Peyer's patch (tissue), 4 donors: ENCODE measurements around the gene CXorf58. TPM values are rescaled to one million over a fixed set of nuclear protein-coding genes. Genes with fewer than 3 reads are reported as not detected.

ENCODE experiments used
- DNase-seq, 3 donors: peaks; one replicate each; pipeline ENCODE4 v3.0.0-alpha.2; 2017 to 2019
- H3K27ac ChIP-seq, 4 donors: fragments of 200-600 bp; sonication (generic); one replicate each; pipeline ENCODE4 v1.5.1; 2016 to 2019
- H3K27me3 ChIP-seq, 2 donors: fragments of 200-600 bp; sonication (generic); one replicate each; pipeline ENCODE4 v1.5.1; 2019
- H3K36me3 ChIP-seq, 3 donors: fragments of 200-600 bp; sonication (generic); one replicate each; pipeline ENCODE4 v1.5.1; 2016 to 2019
- H3K4me1 ChIP-seq, 4 donors: fragments of 200-600 bp; sonication (generic); one replicate each; pipeline ENCODE4 v1.5.1; 2016 to 2019
- H3K4me3 ChIP-seq, 4 donors: fragments of 200-600 bp; sonication (generic); 1 replicate in 3 of 4; 2 replicates in 1 of 4; pipeline ENCODE4 v1.5.1; 2016 to 2019; ENCODE audit warnings: mild to moderate bottlenecking in 1 of 4
- H3K9me3 ChIP-seq, 4 donors: fragments of 200-600 bp; sonication (generic); one replicate each; pipeline ENCODE4 v1.5.1; 2016 to 2019; ENCODE audit warnings: mild to moderate bottlenecking in 1 of 4
- CTCF ChIP-seq, 6 experiments: fragments of 450-650 bp in 4 of 6; fragments of 200-600 bp in 2 of 6; sonication (generic) in 1 of 6; IDR thresholded peaks; one replicate each; pipeline ENCODE4 v1.5.1; 2017 to 2019; ENCODE audit warnings: antibody characterized with exemption in 6 of 6, mild to moderate bottlenecking in 3 of 6, moderate library complexity in 1 of 6
- POLR2A ChIP-seq, 2 donors: fragments of 450-650 bp; IDR thresholded peaks; one replicate each; pipeline ENCODE4 v1.5.1; 2017; ENCODE audit warnings: antibody characterized with exemption in 2 of 2, mild to moderate bottlenecking in 2 of 2, moderate library complexity in 2 of 2
- total RNA-seq, 4 donors: library from RNA; depleted of rRNA; stranded (reverse); fragments of >200 nt; gene quantifications; one replicate each; pipeline ENCODE4 v1.1.0, GENCODE V29; 2016

The CXorf58 gene
- total RNA-seq, 4 donors from 2014 or later: 0.53 TPM; not detected in 3

- H3K9me3 ChIP-seq: no peaks in the 10 kb centered on the region
- TF ChIP-seq CTCF (IDR thresholded peaks at IDR 0.05) (no peak), POLR2A (IDR thresholded peaks at IDR 0.05) (no peak)
- H3K27me3 ChIP-seq: no peaks in the 10 kb centered on the region
- no peak overlapping the region for H3K4me3 ChIP-seq
- no peak overlapping the region for H3K27ac ChIP-seq
- DNase-seq: no peak
- no peaks in the 10 kb centered on the region for H3K36me3 ChIP-seq
- no peaks in the 10 kb centered on the region for H3K4me1 ChIP-seq
These were observed 9.3 kb upstream of the CXorf58 start for GRCh38 chrX:23898412-23898959.

GRCh38 chrX:23900220-23900797 is 7.5 kb upstream of the CXorf58 start:
- no peak overlapping the region for H3K4me3 ChIP-seq
- no peak for DNase-seq
- H3K36me3 ChIP-seq: no peaks in the 10 kb centered on the region
- TF ChIP-seq CTCF (IDR thresholded peaks at IDR 0.05): no peak
- no peak for TF ChIP-seq POLR2A (IDR thresholded peaks at IDR 0.05)
- no peaks in the 10 kb centered on the region for H3K4me1 ChIP-seq
- H3K9me3 ChIP-seq: no peaks in the 10 kb centered on the region
- H3K27me3 ChIP-seq: no peaks in the 10 kb centered on the region
- H3K27ac ChIP-seq: peak overlapping the region in 1 of 4 donors; percentile 20

DNA sequence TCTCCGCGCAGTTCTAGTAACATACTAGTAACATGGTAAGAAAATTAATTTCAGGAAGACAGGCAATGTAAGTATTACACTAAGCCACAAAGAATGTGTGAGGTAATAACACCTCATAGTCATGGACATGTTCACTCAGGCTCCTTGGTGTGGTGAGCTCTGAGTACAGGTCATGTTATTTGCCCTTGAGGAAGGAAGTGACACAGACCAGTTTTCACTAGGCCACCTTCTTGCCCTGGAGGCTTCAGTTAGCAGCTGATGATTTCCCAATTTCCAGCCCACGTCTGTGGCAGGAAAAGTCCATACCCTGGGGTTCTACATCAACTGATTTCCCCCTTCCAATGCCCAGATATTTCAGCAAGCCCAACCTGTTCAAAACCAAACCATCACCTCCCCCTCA is 6.7 kb upstream of the CXorf58 start:
- no peaks in the 10 kb centered on the region for H3K27me3 ChIP-seq
- H3K36me3 ChIP-seq: no peaks in the 10 kb centered on the region
- no peaks in the 10 kb centered on the region for H3K9me3 ChIP-seq
- peak overlapping the region in 2 of 4 donors; percentile 53 to 58 for H3K27ac ChIP-seq
- TF ChIP-seq POLR2A (IDR thresholded peaks at IDR 0.05): no peak
- no peak for TF ChIP-seq CTCF (IDR thresholded peaks at IDR 0.05)
- no peak overlapping the region for H3K4me3 ChIP-seq
- DNase-seq: no peak
- H3K4me1 ChIP-seq: no peaks in the 10 kb centered on the region

- H3K9me3 ChIP-seq: no peaks in the 10 kb centered on the region
- TF ChIP-seq CTCF (IDR thresholded peaks at IDR 0.05) (peak in 3 of 6 experiments; percentile 73 to 81 (median 74)), POLR2A (IDR thresholded peaks at IDR 0.05) (no peak)
- peak overlapping the region in 2 of 4 donors; percentile 20 to 21 for H3K4me3 ChIP-seq
- no peaks in the 10 kb centered on the region for H3K4me1 ChIP-seq
- peak overlapping the region in 3 of 4 donors; percentile 4 to 58 (median 53) for H3K27ac ChIP-seq
- H3K36me3 ChIP-seq: no peaks in the 10 kb centered on the region
- no peaks in the 10 kb centered on the region for H3K27me3 ChIP-seq
- peak in 2 of 3 donors; percentile 54 to 74 for DNase-seq
These were observed 6.0 kb upstream of the CXorf58 start for GRCh38 chrX:23901805-23902204.

GRCh38 chrX:23902419-23902818 is 5.4 kb upstream of the CXorf58 start:
- no peak for DNase-seq
- H3K36me3 ChIP-seq: no peaks in the 10 kb centered on the region
- H3K27me3 ChIP-seq: no peaks in the 10 kb centered on the region
- no peak for TF ChIP-seq POLR2A (IDR thresholded peaks at IDR 0.05)
- TF ChIP-seq CTCF (IDR thresholded peaks at IDR 0.05): peak in 5 of 6 experiments; percentile 24 to 83 (median 73)
- no peaks in the 10 kb centered on the region for H3K4me1 ChIP-seq
- peak overlapping the region in 2 of 4 donors; percentile 20 to 21 for H3K4me3 ChIP-seq
- H3K9me3 ChIP-seq: no peaks in the 10 kb centered on the region
- peak overlapping the region in 3 of 4 donors; percentile 4 to 58 (median 53) for H3K27ac ChIP-seq
